HG03025 (cell line): ENCODE measurements around the gene HPX.
A peak's percentile ranks its signal among the peaks of the same experiment; 100 is the strongest.

Experiments
- ATAC-seq: cut with Tn5 transposase; IDR thresholded peaks from one replicate; pipeline ENCODE4 v1.9.1; 2021; ENCODE audit warnings: mild to moderate bottlenecking, moderate library complexity; ENCODE audit not compliant: unreplicated experiment, low FRiP score

Gene HPX

DNA sequence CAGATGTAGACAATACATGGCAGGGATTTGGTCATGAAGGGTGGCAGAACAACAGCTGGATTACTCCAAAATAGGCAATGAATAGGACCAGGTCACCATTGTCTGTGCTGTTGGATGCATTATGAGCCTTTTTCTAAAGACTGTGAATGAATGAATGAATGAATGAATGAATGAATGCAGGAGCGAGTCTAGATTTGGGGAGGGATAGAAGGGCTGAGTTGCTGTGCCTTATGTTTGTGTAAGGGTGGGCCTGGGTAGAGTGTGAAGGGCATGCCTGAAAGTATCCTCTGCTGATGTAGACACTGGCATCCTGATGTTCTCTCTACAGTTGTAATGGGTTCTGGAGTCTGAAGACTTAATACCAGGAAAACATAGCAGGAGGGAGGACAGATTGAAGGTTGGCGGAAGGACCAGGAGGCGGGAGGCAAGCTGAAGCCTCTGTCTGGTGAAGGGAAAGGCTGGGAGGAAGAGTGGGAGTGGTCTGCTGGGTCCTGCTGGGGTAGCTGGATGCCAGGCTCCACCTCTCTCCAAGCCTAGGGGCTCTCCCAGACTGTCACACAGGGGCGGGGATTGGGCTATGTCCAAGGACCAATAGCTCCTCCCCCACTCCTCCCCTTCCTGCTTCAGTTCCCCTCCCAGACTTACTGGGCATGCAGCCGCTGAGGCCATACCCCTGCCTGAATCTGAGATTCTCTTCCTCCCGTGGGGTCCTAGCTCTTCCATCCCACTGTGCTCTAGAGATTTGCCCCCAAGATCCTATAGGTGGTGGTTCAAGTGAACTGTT is 28.1 kb upstream of the HPX start:
- no peak for ATAC-seq

DNA sequence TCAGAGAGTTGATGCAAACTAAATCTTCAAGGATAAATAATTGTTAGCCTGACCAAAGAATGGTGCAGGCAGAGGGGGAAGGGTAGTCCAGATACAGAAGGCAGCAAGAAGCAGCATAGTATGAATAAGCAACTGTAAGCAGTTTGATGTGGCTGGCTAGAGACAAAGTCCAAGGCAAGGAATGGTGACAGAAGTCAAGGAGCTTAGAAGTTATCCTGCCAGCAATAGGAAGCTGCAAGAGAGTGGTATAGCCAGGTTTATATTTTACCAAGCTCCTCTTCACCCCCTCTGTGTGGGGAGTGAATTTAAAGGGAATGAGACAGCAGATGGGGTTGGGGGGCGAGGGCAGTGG is 18.3 kb upstream of the HPX start:
- no peak for ATAC-seq

GRCh38 chr11:6458352-6459098 is 17.7 kb upstream of the HPX start:
- ATAC-seq = no peak

DNA sequence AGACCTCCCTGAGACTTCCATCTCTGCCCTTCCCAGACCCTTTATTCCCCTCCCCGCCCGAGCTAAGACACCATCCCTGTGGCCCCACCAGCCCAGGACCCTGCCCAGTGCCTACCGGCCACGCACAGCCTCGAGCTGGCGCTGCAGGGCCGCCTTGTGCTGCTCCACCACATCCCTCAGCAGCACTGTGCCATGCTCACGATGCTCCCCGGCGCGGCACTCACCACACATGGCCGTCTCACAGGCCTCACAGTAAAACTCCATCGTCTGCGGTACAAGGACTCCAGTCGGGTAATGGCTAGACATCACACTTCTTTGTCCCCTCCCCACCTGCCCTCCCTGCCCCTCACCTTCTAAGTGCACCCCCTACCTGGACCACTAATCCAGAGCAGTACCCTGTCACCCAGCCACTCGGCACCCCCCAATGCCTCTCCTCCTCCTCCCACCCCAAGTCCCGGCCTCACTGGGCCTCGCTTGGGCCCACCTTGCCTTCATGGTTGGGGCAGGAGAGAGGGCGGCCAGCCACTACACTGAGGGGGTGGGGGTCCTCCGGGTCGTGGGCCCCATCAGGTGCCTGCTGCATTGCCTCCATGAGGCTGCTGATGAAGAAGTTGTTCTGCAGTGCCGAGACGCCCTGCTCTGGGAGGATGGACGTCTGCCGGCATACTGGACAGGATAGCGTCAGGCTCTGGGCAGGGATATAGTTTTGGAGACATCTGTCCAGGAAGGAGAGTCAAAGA is 17.0 kb upstream of the HPX start:
- no peak for ATAC-seq

DNA sequence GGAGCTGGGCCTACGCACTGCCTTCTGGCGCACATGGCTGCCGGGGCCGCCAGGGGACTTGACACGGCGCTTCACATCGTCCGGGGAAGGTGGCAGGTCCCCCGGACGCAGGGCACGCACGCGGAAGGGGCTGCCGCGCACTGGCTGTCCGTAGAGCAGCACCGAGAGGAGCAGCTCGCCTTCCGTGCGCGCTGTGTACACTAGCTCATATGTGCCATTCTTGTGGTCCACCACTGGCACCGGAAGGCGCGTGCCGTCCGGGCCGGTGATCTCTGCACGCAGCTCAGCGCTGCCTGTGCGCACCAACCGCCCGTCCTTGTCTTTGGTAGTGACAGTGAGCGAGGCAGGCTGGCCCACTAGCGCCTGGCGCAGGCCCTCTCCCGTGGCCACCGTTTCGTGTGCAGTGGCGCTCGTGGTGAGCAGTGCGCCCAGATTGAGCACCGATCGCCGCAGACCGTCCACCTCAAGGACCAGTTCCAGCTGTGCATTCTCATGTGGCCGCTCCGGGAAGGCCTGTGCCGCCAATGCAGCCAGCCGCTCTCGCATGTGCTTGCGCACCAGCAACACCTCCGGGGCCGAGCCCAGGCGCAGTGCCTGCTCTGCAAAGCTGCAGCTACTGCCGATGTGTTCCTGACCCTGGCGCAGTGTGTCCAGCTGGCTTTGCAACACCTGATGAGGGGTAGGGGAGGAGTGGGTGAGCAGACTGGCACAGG is 15.7 kb upstream of the HPX start:
- no peak for ATAC-seq

- no peak for ATAC-seq
Measured at GRCh38 chr11:6455070-6455469, 14.3 kb upstream of the HPX start.

- ATAC-seq = no peak
Measured at GRCh38 chr11:6453152-6453551, 12.4 kb upstream of the HPX start.

- ATAC-seq = no peak
Measured at GRCh38 chr11:6452219-6452618, 11.4 kb upstream of the HPX start.

- no peak for ATAC-seq
Measured at GRCh38 chr11:6448574-6448973, 7.8 kb upstream of the HPX start.

- ATAC-seq = peak; percentile 50
Measured at GRCh38 chr11:6443269-6444003, 2.6 kb upstream of the HPX start.

GRCh38 chr11:6442441-6442840 is 1.7 kb upstream of the HPX start:
- ATAC-seq = no peak

GRCh38 chr11:6438979-6439571 is 1.7 kb downstream of the HPX start:
- ATAC-seq = no peak

GRCh38 chr11:6437993-6438392 is 2.8 kb downstream of the HPX start:
- ATAC-seq = no peak

GRCh38 chr11:6437423-6437822 is 3.4 kb downstream of the HPX start:
- ATAC-seq = no peak

GRCh38 chr11:6433998-6434660 is 6.7 kb downstream of the HPX start:
- peak; percentile 42 for ATAC-seq

DNA sequence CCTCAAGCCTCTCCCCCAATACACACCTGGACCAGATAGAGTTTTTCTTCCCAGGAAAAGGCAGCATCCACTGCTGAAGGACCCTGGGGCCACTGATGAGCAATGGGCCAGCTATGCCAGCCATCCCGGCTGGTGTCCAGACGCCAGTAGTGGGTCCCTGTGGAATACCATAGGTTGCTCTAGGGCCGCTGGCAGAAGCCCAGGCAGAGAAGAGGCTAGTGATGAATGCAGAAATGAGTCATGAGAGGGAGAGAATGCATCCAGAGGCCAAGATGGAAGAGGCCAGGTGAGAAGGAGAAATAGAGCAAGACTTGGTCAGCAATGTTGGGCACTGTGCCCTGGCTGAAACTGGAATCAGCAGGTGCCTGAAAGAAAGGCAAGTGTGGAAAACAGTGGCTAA is 8.9 kb downstream of the HPX start:
- no peak for ATAC-seq

GRCh38 chr11:6427516-6427915 is 13.3 kb downstream of the HPX start:
- ATAC-seq = no peak

- ATAC-seq = no peak
Measured at GRCh38 chr11:6420677-6421076, 20.1 kb downstream of the HPX start.

- ATAC-seq = peak; percentile 55
Measured at GRCh38 chr11:6419009-6419631, 21.7 kb downstream of the HPX start, which contains the start of gene APBB1. Gene APBB1, minus strand, starts transcription at chr11:6419094. Its CDS starts 7,747 bp downstream, at chr11:6411347.
